MM.1S (cell line): ENCODE results near the gene TBC1D5.

Experiments
- DNase-seq: peaks from one replicate; pipeline ENCODE4 v3.0.0-alpha.2; 2015
- H2AFZ ChIP-seq: fragments of 300-600 bp; sonication (generic); 2 replicates; pipeline ENCODE4 v1.6.0; 2016; ENCODE audit warnings: antibody characterized with exemption, low read length
- H3F3A ChIP-seq: fragments of 300-600 bp; sonication (generic); 2 replicates; pipeline ENCODE4 v1.6.1; 2016; ENCODE audit warnings: mild to moderate bottlenecking, antibody characterized with exemption, low read length, moderate library complexity, mixed read lengths; ENCODE audit not compliant: insufficient read depth
- H3K27ac ChIP-seq: fragments of 300-600 bp; sonication (generic); 2 replicates; pipeline ENCODE4 v1.5.1; 2016; ENCODE audit warnings: mild to moderate bottlenecking, low read length
- H3K27me3 ChIP-seq: fragments of 300-600 bp; sonication (generic); replicated peaks from 2 replicates; pipeline ENCODE4 v1.6.0; 2016; ENCODE audit warnings: low read length; ENCODE audit not compliant: insufficient read depth
- H3K36me3 ChIP-seq: fragments of 300-600 bp; sonication (generic); replicated peaks from 2 replicates; pipeline ENCODE4 v1.6.1; 2016; ENCODE audit warnings: mild to moderate bottlenecking, low read length, mixed read lengths; ENCODE audit not compliant: insufficient read depth
- H3K4me1 ChIP-seq: fragments of 300-600 bp; sonication (generic); 2 replicates; pipeline ENCODE4 v1.6.1; 2016; ENCODE audit warnings: low read length, mixed read lengths
- H3K4me2 ChIP-seq: fragments of 300-600 bp; sonication (generic); 2 replicates; pipeline ENCODE4 v1.6.0; 2016; ENCODE audit warnings: low read depth, low read length
- H3K4me3 ChIP-seq: fragments of 300-600 bp; sonication (generic); 2 replicates; pipeline ENCODE4 v1.5.1; 2016; ENCODE audit warnings: low read length, mixed read lengths
- H3K79me2 ChIP-seq: fragments of 300-600 bp; sonication (generic); 2 replicates; pipeline ENCODE4 v1.6.1; 2016; ENCODE audit warnings: mixed run types, low read length, mixed read lengths
- H3K9ac ChIP-seq: fragments of 300-600 bp; sonication (generic); 2 replicates; pipeline ENCODE4 v1.6.1; 2016; ENCODE audit warnings: low read length, mixed read lengths
- H3K9me2 ChIP-seq: fragments of 300-600 bp; sonication (generic); replicated peaks from 2 replicates; pipeline ENCODE4 v1.6.1; 2016; ENCODE audit warnings: mild to moderate bottlenecking, low read length, mixed read lengths; ENCODE audit not compliant: insufficient read depth
- H3K9me3 ChIP-seq: fragments of 300-600 bp; sonication (generic); replicated peaks from 2 replicates; pipeline ENCODE4 v1.6.1; 2016; ENCODE audit warnings: mild to moderate bottlenecking, low read length, mixed read lengths; ENCODE audit not compliant: insufficient read depth
- H4K20me1 ChIP-seq: fragments of 300-600 bp; sonication (generic); 2 replicates; pipeline ENCODE4 v1.6.1; 2016; ENCODE audit warnings: mild to moderate bottlenecking, low read length, moderate library complexity, mixed read lengths; ENCODE audit not compliant: insufficient read depth
- EZH2 ChIP-seq: fragments of 300-600 bp; sonication (generic); optimal IDR thresholded peaks from 2 replicates; pipeline ENCODE3; 2017; ENCODE audit warnings: low read depth, mild to moderate bottlenecking, antibody characterized with exemption, low read length, mixed read lengths
- EZH2phosphoT487 ChIP-seq: fragments of 300-600 bp; sonication (generic); IDR thresholded peaks from 2 replicates; pipeline ENCODE4 v1.6.1; 2018; ENCODE audit warnings: antibody characterized with exemption, low read length
- TF ChIP-seq, protein P1 (sequence below): fragments of 300-600 bp; sonication (generic); IDR thresholded peaks from 2 replicates; pipeline ENCODE4 v1.5.1; 2016; ENCODE audit warnings: antibody characterized with exemption, low read length, mixed read lengths

The TBC1D5 gene

DNA sequence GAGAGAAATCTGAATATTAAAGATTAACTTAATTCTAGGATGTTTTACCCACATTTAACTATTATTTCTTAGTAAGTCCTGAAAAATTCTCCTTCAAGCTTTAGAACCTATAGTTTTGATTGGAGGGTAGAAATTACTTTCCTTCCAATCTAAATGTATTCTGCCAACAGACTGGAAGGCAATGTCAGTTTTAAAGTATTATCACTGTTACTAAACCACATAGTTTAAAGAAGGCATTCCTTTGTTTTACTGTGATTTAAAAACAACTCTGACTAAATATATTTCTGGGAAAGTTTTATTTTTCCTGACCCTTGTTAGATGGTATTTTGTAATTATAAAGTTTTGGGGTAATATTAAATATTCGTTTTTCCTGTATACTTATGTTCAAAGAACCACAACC is 382.5 kb downstream of the TBC1D5 start:
- Histone ChIP-seq H3F3A (no peaks in the 10 kb centered on the region), H2AFZ (no peak overlapping the region), H3K4me3 (no peak overlapping the region), H3K9me3 (no peaks in the 10 kb centered on the region), H3K4me2 (no peak overlapping the region), H3K79me2 (no peaks in the 10 kb centered on the region), H3K36me3 (no peaks in the 10 kb centered on the region), H4K20me1 (no peaks in the 10 kb centered on the region), H3K4me1 (no peaks in the 10 kb centered on the region), H3K27me3 (no peaks in the 10 kb centered on the region), H3K9me2 (no peaks in the 10 kb centered on the region), H3K9ac (no peak overlapping the region), H3K27ac (no peak overlapping the region)
- no peak for DNase-seq
- TF ChIP-seq EZH2 (no peak), EZH2phosphoT487 (no peak)
- TF ChIP-seq, protein P1, sequence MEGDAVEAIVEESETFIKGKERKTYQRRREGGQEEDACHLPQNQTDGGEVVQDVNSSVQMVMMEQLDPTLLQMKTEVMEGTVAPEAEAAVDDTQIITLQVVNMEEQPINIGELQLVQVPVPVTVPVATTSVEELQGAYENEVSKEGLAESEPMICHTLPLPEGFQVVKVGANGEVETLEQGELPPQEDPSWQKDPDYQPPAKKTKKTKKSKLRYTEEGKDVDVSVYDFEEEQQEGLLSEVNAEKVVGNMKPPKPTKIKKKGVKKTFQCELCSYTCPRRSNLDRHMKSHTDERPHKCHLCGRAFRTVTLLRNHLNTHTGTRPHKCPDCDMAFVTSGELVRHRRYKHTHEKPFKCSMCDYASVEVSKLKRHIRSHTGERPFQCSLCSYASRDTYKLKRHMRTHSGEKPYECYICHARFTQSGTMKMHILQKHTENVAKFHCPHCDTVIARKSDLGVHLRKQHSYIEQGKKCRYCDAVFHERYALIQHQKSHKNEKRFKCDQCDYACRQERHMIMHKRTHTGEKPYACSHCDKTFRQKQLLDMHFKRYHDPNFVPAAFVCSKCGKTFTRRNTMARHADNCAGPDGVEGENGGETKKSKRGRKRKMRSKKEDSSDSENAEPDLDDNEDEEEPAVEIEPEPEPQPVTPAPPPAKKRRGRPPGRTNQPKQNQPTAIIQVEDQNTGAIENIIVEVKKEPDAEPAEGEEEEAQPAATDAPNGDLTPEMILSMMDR: no peak

DNA sequence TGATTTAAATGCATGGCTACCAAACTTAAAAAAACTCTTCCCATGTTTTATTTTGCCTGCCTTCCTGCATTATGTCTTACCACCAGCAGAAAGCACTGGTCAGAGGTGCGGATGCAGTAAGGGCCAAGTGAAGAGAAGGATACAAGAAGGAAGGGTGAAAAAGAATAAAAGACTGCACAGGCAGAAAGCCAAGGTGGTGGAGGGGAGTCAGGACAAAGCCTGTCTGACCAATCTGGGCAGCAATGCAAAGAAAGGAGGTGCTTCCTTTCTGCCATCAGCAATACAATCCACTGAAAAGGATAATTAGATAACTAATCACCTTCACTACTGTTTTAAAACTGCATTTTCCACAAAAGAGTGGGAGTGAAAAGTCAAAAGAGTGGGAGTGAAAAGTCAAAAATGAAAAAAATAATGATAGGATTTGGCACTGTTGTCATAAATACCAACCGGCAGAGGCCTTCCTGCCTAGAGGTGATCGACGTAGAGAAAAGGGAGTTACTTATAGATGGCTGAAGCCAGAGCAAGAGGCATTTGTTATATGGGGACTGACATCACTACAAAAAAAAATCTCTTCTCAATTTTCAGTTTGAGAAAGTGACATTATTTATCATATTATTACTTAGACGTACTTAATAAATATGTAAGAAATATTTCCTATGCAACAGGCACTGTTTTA is 385.3 kb downstream of the TBC1D5 start:
- Histone ChIP-seq H3K4me3 (no peak overlapping the region), H3K9me2 (no peaks in the 10 kb centered on the region), H3K79me2 (no peaks in the 10 kb centered on the region), H4K20me1 (no peaks in the 10 kb centered on the region), H3K9me3 (no peaks in the 10 kb centered on the region), H2AFZ (no peak overlapping the region), H3F3A (no peaks in the 10 kb centered on the region), H3K36me3 (no peaks in the 10 kb centered on the region), H3K27me3 (no peaks in the 10 kb centered on the region), H3K4me1 (no peaks in the 10 kb centered on the region), H3K4me2 (no peak overlapping the region), H3K27ac (no peak overlapping the region), H3K9ac (no peak overlapping the region)
- DNase-seq: no peak
- TF ChIP-seq EZH2phosphoT487: no peak
- TF ChIP-seq, protein P1: no peak
- TF ChIP-seq EZH2: no peak

DNA sequence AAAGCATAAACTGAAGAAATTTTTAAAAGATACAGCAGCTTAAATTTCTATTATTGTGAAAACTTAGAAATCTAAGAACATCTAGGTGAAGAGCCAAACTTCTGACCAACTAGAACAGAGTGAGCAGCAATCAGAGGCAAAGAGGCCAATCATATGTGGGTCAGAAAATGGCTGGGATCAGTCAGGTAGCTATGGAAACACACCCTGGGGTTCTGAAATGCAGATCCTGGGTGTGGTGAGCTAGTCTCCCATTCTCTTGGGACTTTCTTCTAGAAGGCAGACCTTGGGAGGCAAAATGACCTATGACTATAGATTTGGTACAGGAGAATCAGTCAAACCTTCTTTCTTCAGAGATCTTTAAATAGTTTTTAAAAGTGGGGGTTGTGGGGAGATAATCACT is 385.8 kb downstream of the TBC1D5 start:
- no peaks in the 10 kb centered on the region for H3K27me3 ChIP-seq
- no peaks in the 10 kb centered on the region for H3K4me1 ChIP-seq
- no peaks in the 10 kb centered on the region for H3K36me3 ChIP-seq
- H3K9me3 ChIP-seq: no peaks in the 10 kb centered on the region
- TF ChIP-seq EZH2phosphoT487 (no peak), EZH2 (no peak)
- TF ChIP-seq, protein P1: no peak
- H3F3A ChIP-seq: no peaks in the 10 kb centered on the region
- DNase-seq: no peak
- no peak overlapping the region for H3K27ac ChIP-seq
- H3K4me2 ChIP-seq: no peak overlapping the region
- H3K4me3 ChIP-seq: no peak overlapping the region
- H3K9ac ChIP-seq: no peak overlapping the region
- H3K9me2 ChIP-seq: no peaks in the 10 kb centered on the region
- no peaks in the 10 kb centered on the region for H3K79me2 ChIP-seq
- no peak overlapping the region for H2AFZ ChIP-seq
- H4K20me1 ChIP-seq: no peaks in the 10 kb centered on the region
